ENCODE data around the gene NAP1L4. TPM values are rescaled to one million over a fixed set of nuclear protein-coding genes. Genes with fewer than 3 reads are reported as not detected.

The NAP1L4 gene
- total and polyA plus RNA-seq, 2 donors (not counting 1 experiment from before 2014, with no cell fraction given), result 62.1 to 133 TPM

GRCh38 chr11:2928605-2929530, 63.3 kb downstream of the NAP1L4 start, which contains the start of gene PHLDA2:
TSS of gene PHLDA2 (minus strand) at chr11:2929420. CDS start at chr11:2929364, 56 bp downstream.
- DNase-seq (peak; percentile 58), ATAC-seq (ENCODE audit: low read depth) (peak; percentile 20)
- H3K4me1 ChIP-seq (ENCODE audit: control insufficient read depth in 2 of 2, insufficient read depth in 2 of 2, low read length in 2 of 2), result peaks cover 28% of the 10 kb centered on the region in 2 donors
- 1% methylated on average over 93 of the region's 113 CpGs for WGBS (ENCODE audit: insufficient coverage)
- ChIA-PET POLR2A (no interaction called here), CTCF (interaction anchor here (1.2 to 2.5 kb wide), 5 partner anchors 36 to 626 kb away, joined by 4 to 28 read pairs (median 8); no protein-coding TSS in a partner anchor)
- peaks cover 0 to 6% (median 0%) of the 10 kb centered on the region in 3 donors for H3K9me3 ChIP-seq (ENCODE audit: control extremely low read depth in 1 of 3, control insufficient read depth in 2 of 3, insufficient read depth in 1 of 3, low read length in 2 of 3)
- Mint-ChIP-seq H3K4me1 (peaks cover 16% of the 10 kb centered on the region), H3K27ac (no peak within 1 kb of the TSS), H3K9me3 (ENCODE audit: insufficient read depth) (no peaks in the 10 kb centered on the region), H3K27me3 (peaks cover 28% of the 10 kb centered on the region), H3K4me3 (peak within 1 kb of the TSS; percentile 88)
- H3K9ac ChIP-seq (ENCODE audit: low read length), result peak within 1 kb of the TSS; percentile 60
- H3K27me3 ChIP-seq (replicated peaks in 1 of 4; ENCODE audit: control extremely low read depth in 1 of 4, control insufficient read depth in 3 of 4, insufficient read depth in 4 of 4, low read length in 3 of 4), result peaks cover 0 to 61% (median 17%) of the 10 kb centered on the region in 4 experiments
- TF ChIP-seq CTCF (IDR thresholded peaks at IDR 0.05) (no peak), EZH2 (IDR thresholded peaks at IDR 0.05; ENCODE audit: borderline replicate concordance, insufficient read depth, low read depth, low read length, poor library complexity, severe bottlenecking) (no peak)
- H3K27ac ChIP-seq (ENCODE audit: low read length in 2 of 2), result no peak within 1 kb of the TSS
- H3K4me2 ChIP-seq (replicated peaks; ENCODE audit: low read depth, low read length, poor library complexity, severe bottlenecking), result peak within 1 kb of the TSS; percentile 94
- intact Hi-C loops (cut with micrococcal nuclease), result no loop called here
- no peaks in the 10 kb centered on the region for H3K79me2 ChIP-seq (ENCODE audit: control insufficient read depth, insufficient read depth, low read length)
- H3K36me3 ChIP-seq (replicated peaks in 1 of 2; ENCODE audit: control extremely low read depth in 1 of 2, control insufficient read depth in 1 of 2, extremely low read depth in 1 of 2, insufficient read depth in 2 of 2, low read length in 1 of 2), result no peaks in the 10 kb centered on the region
- H2AFZ ChIP-seq (ENCODE audit: insufficient read depth, low read depth, low read length, poor library complexity, severe bottlenecking), result peak within 1 kb of the TSS; percentile 62
- H3K4me3 ChIP-seq (ENCODE audit: control extremely low read depth in 1 of 5, extremely low read depth in 1 of 5, insufficient read depth in 1 of 5, low read depth in 2 of 5, low read length in 4 of 5), result peak within 1 kb of the TSS in 4 of 5 experiments; percentile 35 to 65 (median 52)
- H4K20me1 ChIP-seq (ENCODE audit: control insufficient read depth, insufficient read depth, low read length, poor library complexity, severe bottlenecking), result peaks cover 5% of the 10 kb centered on the region

Measured in B cell (primary cell).